HCT116 (cell line): Measurements from ENCODE around the gene ARAP1.

Experiments
- SP1 ChIP-seq: IDR thresholded peaks from 2 replicates; pipeline ENCODE4 v1.6.1; 2012; ENCODE audit warnings: low read depth
- SRF ChIP-seq: IDR thresholded peaks from 2 replicates; pipeline ENCODE4 v1.6.1; 2012; ENCODE audit warnings: low read depth
- YY1 ChIP-seq: IDR thresholded peaks from 2 replicates; pipeline ENCODE4 v1.6.1; 2011; ENCODE audit warnings: low read length, low read depth, moderate library complexity, mild to moderate bottlenecking; ENCODE audit not compliant: insufficient replicate concordance; ENCODE audit errors: extremely low read depth
- TF ChIP-seq, protein P1 (sequence below), 3 experiments: fragments of 200-600 bp in 1 of 3; sonication (generic) in 1 of 3; IDR thresholded peaks in 2 of 3; conservative IDR thresholded peaks in 1 of 3; 2 replicates each; pipeline ENCODE4 v1.5.1; 2012 to 2017; ENCODE audit warnings: low read depth in 2 of 3, low read length in 2 of 3, antibody characterized with exemption in 1 of 3, borderline replicate concordance in 1 of 3, control low read depth in 1 of 3, mild to moderate bottlenecking in 1 of 3, mixed read lengths in 1 of 3, mixed run types in 1 of 3, moderate library complexity in 1 of 3; ENCODE audit not compliant: insufficient read depth in 1 of 3
- TF ChIP-seq, protein P2 (sequence below): IDR thresholded peaks from 2 replicates; pipeline ENCODE4 v1.6.1; 2012

DNA sequence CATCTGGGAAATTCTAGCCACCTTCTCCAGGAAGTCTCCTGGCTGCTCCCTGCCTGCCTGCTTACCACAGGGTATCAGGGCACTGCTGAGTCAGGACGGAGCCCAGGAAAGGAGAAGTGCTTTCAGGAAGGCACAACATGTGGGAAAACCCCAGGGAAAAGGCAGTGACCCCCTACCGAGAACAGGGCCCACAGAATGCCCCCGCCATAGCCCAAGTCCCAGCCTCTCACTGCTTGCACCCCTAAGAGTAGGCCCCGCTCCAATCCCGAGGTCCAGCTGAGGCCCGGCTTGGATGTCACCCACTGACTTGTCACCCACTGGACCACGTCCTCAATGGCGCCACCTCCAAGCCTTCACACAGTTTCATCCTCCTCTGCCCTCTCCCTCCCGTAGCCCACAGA lies 34.1 kb downstream of the ARAP1 start:
- TF ChIP-seq SP1 = no peak
- TF ChIP-seq YY1 = no peak
- TF ChIP-seq, protein P1, sequence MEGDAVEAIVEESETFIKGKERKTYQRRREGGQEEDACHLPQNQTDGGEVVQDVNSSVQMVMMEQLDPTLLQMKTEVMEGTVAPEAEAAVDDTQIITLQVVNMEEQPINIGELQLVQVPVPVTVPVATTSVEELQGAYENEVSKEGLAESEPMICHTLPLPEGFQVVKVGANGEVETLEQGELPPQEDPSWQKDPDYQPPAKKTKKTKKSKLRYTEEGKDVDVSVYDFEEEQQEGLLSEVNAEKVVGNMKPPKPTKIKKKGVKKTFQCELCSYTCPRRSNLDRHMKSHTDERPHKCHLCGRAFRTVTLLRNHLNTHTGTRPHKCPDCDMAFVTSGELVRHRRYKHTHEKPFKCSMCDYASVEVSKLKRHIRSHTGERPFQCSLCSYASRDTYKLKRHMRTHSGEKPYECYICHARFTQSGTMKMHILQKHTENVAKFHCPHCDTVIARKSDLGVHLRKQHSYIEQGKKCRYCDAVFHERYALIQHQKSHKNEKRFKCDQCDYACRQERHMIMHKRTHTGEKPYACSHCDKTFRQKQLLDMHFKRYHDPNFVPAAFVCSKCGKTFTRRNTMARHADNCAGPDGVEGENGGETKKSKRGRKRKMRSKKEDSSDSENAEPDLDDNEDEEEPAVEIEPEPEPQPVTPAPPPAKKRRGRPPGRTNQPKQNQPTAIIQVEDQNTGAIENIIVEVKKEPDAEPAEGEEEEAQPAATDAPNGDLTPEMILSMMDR (IDR thresholded peaks at IDR 0.05 in 2 of 3, conservative IDR thresholded peaks at IDR 0.05 in 1 of 3; ENCODE audit: borderline replicate concordance in 1 of 3, insufficient read depth in 1 of 3, low read depth in 2 of 3, low read length in 2 of 3) = no peak
- TF ChIP-seq, protein P2, sequence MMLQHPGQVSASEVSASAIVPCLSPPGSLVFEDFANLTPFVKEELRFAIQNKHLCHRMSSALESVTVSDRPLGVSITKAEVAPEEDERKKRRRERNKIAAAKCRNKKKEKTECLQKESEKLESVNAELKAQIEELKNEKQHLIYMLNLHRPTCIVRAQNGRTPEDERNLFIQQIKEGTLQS = no peak
- TF ChIP-seq SRF = no peak
